Stimulated activated CD8-positive, alpha-beta memory T cell treated with anti-CD3 and anti-CD28 coated beads, Interleukin-15, amount 100 ng/mL, for 1 hour (primary cell): ENCODE measurements around the gene FCHSD2.
"Not testable (repeated sequence)": the region's sequence is repeated elsewhere in the genome, so short reads cannot be mapped to it uniquely, and the experiment has no call there.

ENCODE experiments used
- DNase-seq: peaks from one replicate; pipeline ENCODE4 v3.0.0-alpha.2; 2020; ENCODE audit warnings: low read depth

The FCHSD2 gene

GRCh38 chr11:73058989-73059674 lies 83.0 kb downstream of the FCHSD2 start:
- DNase-seq, result no peak

GRCh38 chr11:73055655-73056354 lies 86.3 kb downstream of the FCHSD2 start:
- no peak for DNase-seq

- DNase-seq, result no peak
These were observed 87.1 kb downstream of the FCHSD2 start for GRCh38 chr11:73055002-73055401.

- no peak for DNase-seq
These were observed 88.2 kb downstream of the FCHSD2 start for GRCh38 chr11:73053964-73054363.

GRCh38 chr11:73048446-73048845 lies 93.7 kb downstream of the FCHSD2 start:
- no peak for DNase-seq

GRCh38 chr11:73047773-73048371 lies 94.2 kb downstream of the FCHSD2 start:
- DNase-seq, result no peak

GRCh38 chr11:73040046-73040445 lies 102.1 kb downstream of the FCHSD2 start:
- DNase-seq, result no peak

- no peak for DNase-seq
These were observed 107.3 kb downstream of the FCHSD2 start for GRCh38 chr11:73034777-73035176.

- DNase-seq, result no peak
These were observed 107.8 kb downstream of the FCHSD2 start for GRCh38 chr11:73034331-73034730.

GRCh38 chr11:73030130-73030529 lies 112.0 kb downstream of the FCHSD2 start:
- no peak for DNase-seq

GRCh38 chr11:73029403-73029802 lies 112.7 kb downstream of the FCHSD2 start:
- no peak for DNase-seq

GRCh38 chr11:73028611-73029010 lies 113.5 kb downstream of the FCHSD2 start:
- no peak for DNase-seq

- not testable (repeated sequence) for DNase-seq
These were observed 114.3 kb downstream of the FCHSD2 start for GRCh38 chr11:73027840-73028239.

- DNase-seq, result no peak
These were observed 117.5 kb downstream of the FCHSD2 start for GRCh38 chr11:73024639-73025038.

- no peak for DNase-seq
These were observed 122.1 kb downstream of the FCHSD2 start for GRCh38 chr11:73019996-73020395.

- no peak for DNase-seq
These were observed 122.7 kb downstream of the FCHSD2 start for GRCh38 chr11:73019449-73019848.

GRCh38 chr11:73018856-73019255 lies 123.3 kb downstream of the FCHSD2 start:
- DNase-seq, result no peak

- no peak for DNase-seq
These were observed 124.9 kb downstream of the FCHSD2 start for GRCh38 chr11:73017024-73017751.

GRCh38 chr11:73013021-73013420 lies 129.1 kb downstream of the FCHSD2 start:
- DNase-seq, result no peak

GRCh38 chr11:73012121-73012863 lies 129.8 kb downstream of the FCHSD2 start:
- no peak for DNase-seq

- DNase-seq, result no peak
These were observed 130.8 kb downstream of the FCHSD2 start for GRCh38 chr11:73011126-73011817.
